GM06990 (cell line): Measurements from ENCODE around the gene ZNF512.
"Not testable (repeated sequence)": the region's sequence is repeated elsewhere in the genome, so short reads cannot be mapped to it uniquely, and the experiment has no call there.

ENCODE experiments used
- DNase-seq: peaks from one replicate; pipeline ENCODE4 v3.0.0-alpha.2; 2011; ENCODE audit not compliant: insufficient read length; ENCODE audit errors: extremely low read depth
- H3K27me3 ChIP-seq: replicated peaks from 2 replicates; pipeline ENCODE4 v1.6.0; 2011; ENCODE audit warnings: low read length; ENCODE audit not compliant: control insufficient read depth, insufficient read depth
- H3K36me3 ChIP-seq: 2 replicates; pipeline ENCODE4 v1.5.1; 2011; ENCODE audit warnings: low read length; ENCODE audit not compliant: control insufficient read depth, insufficient read depth
- H3K4me3 ChIP-seq: replicated peaks from 2 replicates; pipeline ENCODE4 v1.5.1; 2011; ENCODE audit warnings: low read depth, mild to moderate bottlenecking, control low read depth, low read length
- CTCF ChIP-seq: IDR thresholded peaks from 2 replicates; pipeline ENCODE4 v1.5.1; 2011; ENCODE audit warnings: low read length, control low read depth, mild to moderate bottlenecking, inconsistent platforms; ENCODE audit not compliant: insufficient read depth, poor library complexity, severe bottlenecking

The ZNF512 gene

GRCh38 chr2:27606611-27607010 is 23.8 kb downstream of the ZNF512 start:
- TF ChIP-seq CTCF = no peak
- no peaks in the 10 kb centered on the region for H3K27me3 ChIP-seq
- peaks cover 9% of the 10 kb centered on the region for H3K36me3 ChIP-seq
- no peak overlapping the region for H3K4me3 ChIP-seq
- no peak for DNase-seq

- H3K4me3 ChIP-seq = no peak overlapping the region
- no peak for DNase-seq
- H3K36me3 ChIP-seq = peaks cover 4% of the 10 kb centered on the region
- H3K27me3 ChIP-seq = no peaks in the 10 kb centered on the region
- no peak for TF ChIP-seq CTCF
Measured at GRCh38 chr2:27613985-27614384, 31.1 kb downstream of the ZNF512 start.

- H3K36me3 ChIP-seq = peaks cover 4% of the 10 kb centered on the region
- no peak overlapping the region for H3K4me3 ChIP-seq
- TF ChIP-seq CTCF = no peak
- no peaks in the 10 kb centered on the region for H3K27me3 ChIP-seq
- DNase-seq = no peak
Measured at GRCh38 chr2:27615316-27615715, 32.5 kb downstream of the ZNF512 start.

- Histone ChIP-seq H3K27me3 (no peaks in the 10 kb centered on the region), H3K36me3 (peaks cover 4% of the 10 kb centered on the region), H3K4me3 (no peak overlapping the region)
- no peak for TF ChIP-seq CTCF
- no peak for DNase-seq
Measured at GRCh38 chr2:27621524-27621923, 38.7 kb downstream of the ZNF512 start.

GRCh38 chr2:27622921-27623384 is 40.1 kb downstream of the ZNF512 start:
- no peak for DNase-seq
- Histone ChIP-seq H3K36me3 (peaks cover 2% of the 10 kb centered on the region), H3K4me3 (no peak overlapping the region), H3K27me3 (no peaks in the 10 kb centered on the region)
- TF ChIP-seq CTCF = no peak

GRCh38 chr2:27624943-27625342 is 42.1 kb downstream of the ZNF512 start:
- Histone ChIP-seq H3K27me3 (no peaks in the 10 kb centered on the region), H3K4me3 (no peak overlapping the region), H3K36me3 (peaks cover 2% of the 10 kb centered on the region)
- no peak for DNase-seq
- no peak for TF ChIP-seq CTCF

GRCh38 chr2:27626323-27626722 is 43.5 kb downstream of the ZNF512 start:
- H3K27me3 ChIP-seq, DNase-seq, H3K36me3 ChIP-seq, H3K4me3 ChIP-seq: not testable (repeated sequence)

- DNase-seq, H3K4me3 ChIP-seq, H3K27me3 ChIP-seq, H3K36me3 ChIP-seq: not testable (repeated sequence)
Measured at GRCh38 chr2:27626921-27627320, 44.1 kb downstream of the ZNF512 start.
